ENCODE data around the gene RBP2.

Gene RBP2

GRCh38 chr3:139423232-139423631, 53.1 kb downstream of the RBP2 start:
- H3K9ac ChIP-seq (ENCODE audit: low read length), result no peak overlapping the region
- no peaks in the 10 kb centered on the region for H3K9me2 ChIP-seq (replicated peaks; ENCODE audit: insufficient read depth, low read length)
- H3K9me3 ChIP-seq (replicated peaks; ENCODE audit: insufficient read depth, low read length), result no peaks in the 10 kb centered on the region
- no peak overlapping the region for H3K27ac ChIP-seq (ENCODE audit: low read length)
- no peaks in the 10 kb centered on the region for H3K36me3 ChIP-seq (replicated peaks; ENCODE audit: insufficient read depth, low read length)
- no peaks in the 10 kb centered on the region for H3K27me3 ChIP-seq (replicated peaks; ENCODE audit: insufficient read depth, low read length)
- no peak for TF ChIP-seq EZH2 (optimal IDR thresholded peaks at IDR 0.05; ENCODE audit: low read depth, low read length)
- TF ChIP-seq CTCF (IDR thresholded peaks at IDR 0.05; ENCODE audit: low read length), result no peak
- TF ChIP-seq EZH2phosphoT487 (IDR thresholded peaks at IDR 0.05; ENCODE audit: low read length), result no peak
- H2AFZ ChIP-seq (ENCODE audit: low read length), result no peak overlapping the region
- H3K4me2 ChIP-seq (ENCODE audit: low read depth, low read length), result no peak overlapping the region
- no peaks in the 10 kb centered on the region for H4K20me1 ChIP-seq (ENCODE audit: insufficient read depth, low read length)
- H3K4me3 ChIP-seq (ENCODE audit: low read length), result no peak overlapping the region
- no peaks in the 10 kb centered on the region for H3K4me1 ChIP-seq (ENCODE audit: low read length)
- H3K79me2 ChIP-seq (ENCODE audit: low read length), result no peaks in the 10 kb centered on the region
- no peak for DNase-seq
- H3F3A ChIP-seq (ENCODE audit: insufficient read depth, low read length), result no peaks in the 10 kb centered on the region

GRCh38 chr3:139421460-139421859, 54.9 kb downstream of the RBP2 start:
- Histone ChIP-seq H3K9ac (ENCODE audit: low read length) (no peak overlapping the region), H3K27ac (ENCODE audit: low read length) (no peak overlapping the region), H3F3A (ENCODE audit: insufficient read depth, low read length) (no peaks in the 10 kb centered on the region), H3K79me2 (ENCODE audit: low read length) (no peaks in the 10 kb centered on the region), H3K4me2 (ENCODE audit: low read depth, low read length) (no peak overlapping the region), H3K27me3 (replicated peaks; ENCODE audit: insufficient read depth, low read length) (no peaks in the 10 kb centered on the region), H3K9me3 (replicated peaks; ENCODE audit: insufficient read depth, low read length) (no peaks in the 10 kb centered on the region), H3K36me3 (replicated peaks; ENCODE audit: insufficient read depth, low read length) (no peaks in the 10 kb centered on the region), H3K4me3 (ENCODE audit: low read length) (no peak overlapping the region), H4K20me1 (ENCODE audit: insufficient read depth, low read length) (no peaks in the 10 kb centered on the region), H3K4me1 (ENCODE audit: low read length) (no peaks in the 10 kb centered on the region), H3K9me2 (replicated peaks; ENCODE audit: insufficient read depth, low read length) (no peaks in the 10 kb centered on the region), H2AFZ (ENCODE audit: low read length) (no peak overlapping the region)
- DNase-seq, result no peak
- TF ChIP-seq EZH2phosphoT487 (IDR thresholded peaks at IDR 0.05; ENCODE audit: low read length) (no peak), CTCF (IDR thresholded peaks at IDR 0.05; ENCODE audit: low read length) (no peak)

GRCh38 chr3:139421040-139421439, 55.3 kb downstream of the RBP2 start:
- H4K20me1 ChIP-seq (ENCODE audit: insufficient read depth, low read length), result no peaks in the 10 kb centered on the region
- H3K27me3 ChIP-seq (replicated peaks; ENCODE audit: insufficient read depth, low read length), result no peaks in the 10 kb centered on the region
- DNase-seq, result no peak
- no peak overlapping the region for H3K27ac ChIP-seq (ENCODE audit: low read length)
- H3K9me2 ChIP-seq (replicated peaks; ENCODE audit: insufficient read depth, low read length), result no peaks in the 10 kb centered on the region
- no peaks in the 10 kb centered on the region for H3K36me3 ChIP-seq (replicated peaks; ENCODE audit: insufficient read depth, low read length)
- H3K79me2 ChIP-seq (ENCODE audit: low read length), result no peaks in the 10 kb centered on the region
- no peaks in the 10 kb centered on the region for H3K9me3 ChIP-seq (replicated peaks; ENCODE audit: insufficient read depth, low read length)
- no peaks in the 10 kb centered on the region for H3F3A ChIP-seq (ENCODE audit: insufficient read depth, low read length)
- H2AFZ ChIP-seq (ENCODE audit: low read length), result no peak overlapping the region
- H3K9ac ChIP-seq (ENCODE audit: low read length), result no peak overlapping the region
- no peak overlapping the region for H3K4me2 ChIP-seq (ENCODE audit: low read depth, low read length)
- H3K4me1 ChIP-seq (ENCODE audit: low read length), result no peaks in the 10 kb centered on the region
- no peak overlapping the region for H3K4me3 ChIP-seq (ENCODE audit: low read length)
- TF ChIP-seq CTCF (IDR thresholded peaks at IDR 0.05; ENCODE audit: low read length), result no peak
- TF ChIP-seq EZH2phosphoT487 (IDR thresholded peaks at IDR 0.05; ENCODE audit: low read length), result no peak
- TF ChIP-seq EZH2 (optimal IDR thresholded peaks at IDR 0.05; ENCODE audit: low read depth, low read length), result no peak

All from MM.1S (cell line).